ENCODE measurements around the gene ASF1B.
A peak's percentile ranks its signal among the peaks of the same experiment; 100 is the strongest.
"Not testable (repeated sequence)": the region's sequence is repeated elsewhere in the genome, so short reads cannot be mapped to it uniquely, and the experiment has no call there.

The ASF1B gene

DNA sequence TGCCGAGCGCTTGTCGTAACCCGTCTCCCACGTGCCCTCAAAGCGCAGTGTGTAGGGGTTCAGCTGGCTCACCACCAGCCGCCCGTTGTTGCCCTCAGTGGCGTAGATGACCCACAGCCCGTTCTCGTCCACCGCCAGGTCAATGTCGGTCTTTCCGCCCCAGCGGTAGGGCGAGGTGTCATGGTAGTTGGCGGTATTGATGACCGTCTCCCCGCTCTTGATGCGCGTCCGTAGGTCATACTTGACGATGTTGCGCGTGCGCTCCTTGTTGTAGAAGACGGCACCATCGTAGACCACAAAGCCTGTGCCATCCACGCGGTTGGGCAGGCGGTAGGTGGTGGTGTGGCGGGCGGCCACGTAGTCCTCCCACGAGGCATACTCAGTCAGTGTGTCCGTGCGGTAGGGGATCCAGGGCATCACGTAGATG lies 26.5 kb upstream of the ASF1B start:
- intact Hi-C loops (cut with DNase I): no loop called here

DNA sequence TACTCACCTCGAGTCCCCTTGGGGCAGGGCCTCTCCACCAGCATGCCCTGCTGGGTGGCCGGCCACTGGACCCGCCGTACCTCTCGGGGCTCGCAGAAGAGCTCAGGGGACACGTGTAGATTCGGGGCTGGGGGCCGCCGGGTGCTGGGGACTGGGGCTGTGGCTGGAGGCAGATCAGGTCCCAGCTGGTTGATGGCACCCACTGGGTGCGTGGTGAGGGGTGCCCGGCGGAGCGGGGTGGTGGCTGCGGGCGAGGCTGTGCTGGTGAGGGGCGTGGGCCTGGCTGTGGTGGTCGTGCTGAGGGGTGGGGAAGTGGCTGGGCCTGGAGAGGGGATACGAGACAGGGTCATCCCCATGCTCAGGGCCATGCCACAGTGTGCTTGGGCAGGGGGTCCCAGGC lies 24.9 kb upstream of the ASF1B start:
- DNase-seq: no peak
- intact Hi-C loops (cut with DNase I): no loop called here

More for the DNA sequence above, 26.5 kb upstream of the ASF1B start:
- DNase-seq: no peak

DNA sequence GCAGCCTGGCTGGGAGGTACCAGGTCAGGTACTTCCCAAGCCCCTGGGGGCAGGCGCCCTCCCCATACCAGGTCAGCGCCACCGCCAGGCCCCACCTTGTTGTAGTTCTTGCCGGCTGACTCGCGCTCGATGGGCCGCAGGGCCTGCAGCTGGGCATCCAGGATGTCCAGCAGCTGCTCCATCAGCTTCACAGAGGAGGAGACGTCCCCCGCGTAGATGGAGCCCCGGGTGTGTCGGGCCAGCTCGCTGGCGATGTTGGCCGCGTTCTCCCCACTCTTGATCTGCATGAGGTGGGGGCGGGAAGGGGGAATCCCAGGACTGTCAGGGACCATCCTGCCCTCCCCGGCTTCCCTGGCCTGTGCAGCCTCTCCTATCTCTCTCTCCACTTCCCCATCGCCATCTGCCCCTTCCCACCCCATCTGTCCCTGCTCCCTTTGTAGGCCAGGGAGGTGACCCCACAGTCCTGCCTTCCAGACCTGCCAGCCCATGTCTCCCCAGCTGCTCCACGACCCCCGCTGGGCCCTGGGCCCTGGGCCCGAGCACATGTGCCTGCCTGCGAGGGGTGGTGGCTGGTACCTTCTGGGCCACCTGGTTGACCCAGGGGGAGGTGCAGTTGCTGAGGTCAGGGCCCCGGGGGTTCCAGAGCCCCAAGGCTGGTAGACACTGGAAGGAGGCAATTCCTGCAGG lies 23.8 kb upstream of the ASF1B start:
- no peak for DNase-seq
- intact Hi-C loops (cut with DNase I): no loop called here

DNA sequence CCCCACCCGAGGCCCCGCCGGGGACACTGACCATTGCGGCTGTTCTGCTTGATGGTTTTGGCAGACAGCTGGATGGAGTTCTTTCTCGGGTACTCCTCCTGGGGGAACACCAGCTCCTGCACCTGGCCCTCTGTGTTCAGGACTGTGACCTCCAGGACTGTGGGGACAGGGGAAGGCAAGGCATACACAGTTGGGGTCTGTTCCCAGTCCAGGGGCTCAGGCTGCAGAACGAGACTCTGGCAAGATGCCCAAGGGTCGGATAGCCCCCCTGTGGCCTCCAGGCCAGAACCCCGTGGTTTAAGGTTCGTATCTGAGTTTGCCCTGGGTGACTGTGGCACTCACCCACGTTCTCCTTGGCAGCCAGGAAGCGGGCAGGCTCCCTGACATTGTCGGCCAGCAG lies 22.7 kb upstream of the ASF1B start:
- intact Hi-C loops (cut with DNase I): no loop called here
- DNase-seq: no peak

DNA sequence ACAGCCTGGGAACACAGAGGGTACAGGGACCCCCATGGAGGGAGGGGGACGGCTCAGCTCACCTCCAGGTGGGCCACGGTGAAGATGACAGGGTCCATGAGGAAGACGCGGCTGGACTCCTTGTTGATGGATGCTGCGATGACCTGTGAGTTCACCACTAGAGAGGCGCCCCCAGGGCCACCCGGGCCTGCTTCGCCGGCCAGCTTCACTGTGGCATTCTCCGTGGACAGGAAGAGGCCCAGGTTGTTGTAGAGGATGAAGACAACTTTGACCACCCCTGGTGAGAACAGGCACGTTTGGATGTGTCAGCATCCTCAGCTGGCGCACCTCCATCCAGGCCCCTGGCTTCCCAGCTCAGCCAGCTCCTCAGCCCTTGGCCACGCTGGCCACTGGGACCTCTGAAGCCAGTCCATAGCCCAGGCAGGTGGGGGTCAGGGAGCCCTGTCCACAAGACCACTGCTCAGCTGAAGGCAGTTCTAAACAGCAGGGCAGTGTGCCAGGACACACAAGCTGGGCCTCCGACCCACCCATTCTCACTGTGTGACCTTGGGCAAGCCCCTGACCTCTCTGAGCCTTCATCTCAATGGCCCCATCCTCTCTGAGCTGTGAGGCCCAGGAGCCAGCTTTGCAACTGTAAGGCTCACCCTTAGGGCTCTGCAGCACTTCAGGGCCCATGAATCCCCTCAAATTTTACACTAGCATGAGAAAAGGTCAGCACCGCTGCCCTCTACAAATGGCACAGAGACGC lies 22.1 kb upstream of the ASF1B start:
- intact Hi-C loops (cut with DNase I): no loop called here
- no peak for DNase-seq

DNA sequence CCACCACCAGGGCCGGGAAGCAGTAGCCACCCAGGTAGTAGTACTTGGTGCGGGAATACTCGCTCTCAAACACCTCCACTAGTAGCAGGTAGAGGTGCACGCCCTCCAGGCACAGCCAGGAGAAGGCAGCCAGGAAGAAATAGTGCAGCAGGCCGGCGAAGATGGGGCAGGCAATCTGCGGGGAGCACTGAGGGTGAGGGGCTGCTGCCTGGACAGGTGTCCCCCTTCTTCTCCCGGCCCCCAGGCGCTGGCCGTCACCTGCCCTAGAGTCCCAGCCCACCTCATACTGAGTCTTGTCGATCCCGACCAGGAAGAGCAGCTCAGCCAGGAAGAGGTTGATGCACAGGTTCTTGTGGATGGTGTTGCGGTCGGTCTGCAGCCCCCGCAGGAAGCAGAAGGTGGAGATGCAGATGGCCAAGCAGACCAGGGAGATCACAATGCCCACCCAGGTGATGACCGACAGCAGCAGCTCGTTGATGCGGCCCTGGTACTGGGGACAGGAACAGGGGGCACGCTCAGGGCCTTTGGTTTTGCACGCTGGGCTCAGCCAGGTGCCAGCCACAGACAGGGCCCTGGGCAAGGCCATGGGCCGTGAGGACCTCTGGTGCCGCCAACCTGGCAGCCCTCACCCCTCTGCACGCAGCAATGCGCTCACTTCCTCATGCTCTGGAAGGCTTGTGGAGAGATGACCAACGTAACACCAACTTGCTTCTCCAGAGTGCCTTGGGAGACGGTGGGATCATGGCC lies 20.8 kb upstream of the ASF1B start:
- DNase-seq: no peak
- intact Hi-C loops (cut with DNase I): no loop called here

DNA sequence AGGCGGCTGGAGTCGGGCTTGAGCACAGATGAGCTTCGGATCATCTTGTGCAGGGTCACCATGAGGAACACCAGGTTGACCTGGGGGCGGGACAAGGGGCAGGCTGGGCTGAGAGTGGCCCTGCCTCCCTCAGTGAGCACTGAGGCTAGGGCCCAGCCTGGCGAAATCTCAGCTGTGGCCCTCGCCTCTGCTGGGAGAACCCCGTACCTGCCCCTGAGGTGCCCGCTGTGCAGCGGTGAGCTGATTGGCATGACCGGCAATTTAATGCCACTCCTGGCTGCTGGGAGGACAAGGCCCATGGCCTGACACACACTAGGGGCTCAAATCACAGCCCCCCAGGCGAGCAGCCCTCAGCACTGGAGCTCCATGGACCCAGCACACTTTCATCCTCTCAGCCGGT lies 19.7 kb upstream of the ASF1B start:
- no peak for DNase-seq
- intact Hi-C loops (cut with DNase I): no loop called here

DNA sequence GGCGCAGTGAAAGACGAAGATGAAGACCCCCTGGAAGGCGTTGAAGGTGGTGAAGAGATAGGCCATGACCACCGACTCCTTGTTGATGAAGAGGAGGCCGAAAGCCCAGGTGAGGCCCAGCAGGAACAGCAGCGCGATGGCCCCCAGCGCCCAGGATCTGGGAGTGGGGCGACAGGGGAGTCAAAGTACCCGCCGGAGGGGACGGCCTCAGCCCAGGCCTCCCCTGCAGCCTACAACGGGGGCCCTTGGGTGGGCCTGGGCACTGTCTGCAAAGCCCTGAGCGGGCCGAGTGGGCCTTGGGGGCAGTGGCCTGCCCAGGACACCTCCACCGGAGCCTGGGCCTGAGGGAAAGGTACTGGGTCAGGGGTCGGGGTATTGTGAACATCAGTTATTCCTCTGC lies 19.0 kb upstream of the ASF1B start:
- intact Hi-C loops (cut with DNase I): no loop called here
- DNase-seq: no peak

DNA sequence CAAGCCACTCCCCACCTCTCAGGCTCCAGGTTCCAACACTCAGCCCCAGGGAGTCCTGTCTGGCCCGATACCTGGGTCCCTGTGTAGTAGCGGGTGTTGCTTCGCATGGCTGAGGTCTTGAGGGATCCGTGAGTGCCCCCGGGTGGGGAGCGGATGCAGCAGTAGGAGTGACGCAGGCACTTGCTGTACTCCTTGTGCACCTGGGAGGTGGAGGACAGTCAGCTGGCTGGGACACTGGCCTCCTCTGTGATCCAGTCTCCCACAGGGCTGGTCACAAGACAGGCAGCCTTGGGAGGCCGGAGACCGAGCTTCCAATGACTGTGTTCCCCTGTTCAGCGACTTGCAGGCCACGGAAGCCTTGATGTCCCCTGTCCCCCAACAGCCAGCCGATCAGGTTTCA lies 16.3 kb upstream of the ASF1B start:
- DNase-seq: no peak
- intact Hi-C loops (cut with DNase I): no loop called here

DNA sequence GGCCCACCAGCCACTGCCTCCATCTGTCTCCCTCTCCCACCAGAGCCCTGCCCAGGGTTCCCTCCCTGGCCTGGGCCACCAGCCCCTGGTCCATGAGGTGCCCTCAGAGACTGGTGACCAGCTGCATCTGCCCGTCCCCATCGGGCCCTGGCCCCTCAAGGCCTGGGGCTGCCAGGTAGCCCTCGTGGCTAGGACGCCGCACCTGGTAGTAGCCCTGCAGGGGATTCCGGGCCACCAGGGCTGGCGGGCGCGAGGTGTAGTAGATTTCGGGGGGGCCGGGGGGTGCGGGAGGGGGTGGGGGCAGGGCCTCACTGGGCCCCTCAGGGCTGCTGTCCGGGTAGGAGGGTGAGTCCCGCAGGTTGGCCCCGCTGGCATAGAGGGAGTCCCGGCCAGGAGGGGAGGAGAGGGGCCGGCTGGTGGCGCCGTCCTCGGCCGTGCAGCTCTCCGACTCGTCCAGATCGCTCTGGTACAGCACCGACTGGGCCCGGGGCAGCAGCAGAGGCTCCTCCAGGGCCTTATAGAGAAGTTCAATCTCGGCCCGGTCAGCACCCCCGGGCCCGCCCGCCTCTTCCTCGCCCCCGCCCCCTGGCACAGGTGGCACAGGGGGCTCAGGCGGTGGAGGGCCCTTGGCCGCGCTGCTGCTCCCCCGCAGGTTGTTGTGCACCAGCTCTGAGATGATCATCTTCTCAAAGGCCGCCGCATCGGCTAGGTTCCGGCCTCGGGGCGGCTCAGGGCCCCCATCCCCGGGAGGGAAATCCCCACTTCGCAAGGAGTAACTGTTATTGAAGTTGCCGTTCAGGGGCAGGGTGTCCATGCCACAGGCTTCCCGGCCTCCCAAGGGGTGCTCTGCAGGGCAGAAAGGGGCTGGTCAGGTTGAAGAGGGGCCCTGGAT lies 14.6 kb upstream of the ASF1B start:
- DNase-seq: no peak
- intact Hi-C loops (cut with DNase I): no loop called here

DNA sequence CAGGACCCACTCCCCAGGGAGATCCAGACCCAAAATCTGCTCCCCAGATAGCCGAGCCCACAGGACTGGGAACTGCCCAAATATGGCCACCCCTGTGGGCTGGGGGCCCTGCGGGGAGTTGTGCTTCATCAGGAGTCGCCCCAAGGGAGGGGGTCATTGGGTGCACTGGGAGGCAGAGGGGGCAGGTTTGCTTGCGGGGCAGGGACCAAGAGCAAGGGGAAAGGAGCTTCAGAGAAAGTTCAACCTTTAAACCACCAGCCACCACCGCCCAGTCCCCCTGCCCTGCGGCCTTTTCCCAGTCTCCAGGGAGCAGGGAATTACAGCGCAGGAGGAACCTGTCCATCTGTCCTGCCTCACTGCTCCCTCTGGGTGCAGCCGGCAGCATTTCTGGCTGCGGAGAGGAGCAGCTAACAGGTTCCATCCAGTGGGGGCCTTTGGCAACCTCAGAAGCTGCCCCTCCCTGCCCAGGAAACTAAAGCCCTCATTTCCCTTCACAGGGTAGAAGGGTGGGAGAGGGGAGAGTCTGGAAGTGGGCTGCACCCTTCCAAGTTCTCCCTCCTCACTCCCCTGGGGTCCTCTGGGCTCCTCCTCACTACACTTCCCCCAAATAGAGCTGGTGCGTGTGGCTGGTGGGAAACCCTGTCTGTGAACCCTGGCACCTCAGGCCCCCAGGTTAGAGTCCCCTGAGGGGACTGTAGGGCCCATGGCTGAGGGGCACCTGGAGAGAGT lies 13.8 kb upstream of the ASF1B start:
- intact Hi-C loops (cut with DNase I): no loop called here
- no peak for DNase-seq

DNA sequence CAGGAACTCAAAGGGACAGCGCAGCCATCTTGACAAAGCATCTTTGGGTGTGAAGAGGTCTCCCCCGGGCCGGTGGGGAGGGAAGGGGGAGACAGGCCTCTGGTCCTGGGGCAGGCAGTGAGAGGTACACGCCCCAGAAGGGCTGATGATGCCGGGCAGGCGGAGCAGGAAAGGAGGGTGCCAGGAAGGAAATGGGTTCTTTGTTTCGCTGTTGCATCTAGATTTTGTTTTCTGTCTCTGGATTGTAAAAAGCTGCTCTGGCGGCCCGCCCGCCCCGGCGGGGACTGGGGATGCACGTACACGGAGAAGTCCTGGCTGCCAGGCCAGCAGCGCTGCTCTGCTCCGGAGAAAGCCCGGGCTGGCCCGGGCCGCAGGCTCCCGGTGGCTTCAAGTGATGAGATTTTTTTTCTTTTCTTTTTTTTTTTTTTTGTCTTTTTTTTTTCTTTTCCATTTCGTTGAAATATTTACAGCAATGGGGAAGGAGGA lies 13.2 kb upstream of the ASF1B start:
- intact Hi-C loops (cut with DNase I): no loop called here
- peak in 40 of 42 donors; percentile 54 to 88 (median 75) for DNase-seq

DNA sequence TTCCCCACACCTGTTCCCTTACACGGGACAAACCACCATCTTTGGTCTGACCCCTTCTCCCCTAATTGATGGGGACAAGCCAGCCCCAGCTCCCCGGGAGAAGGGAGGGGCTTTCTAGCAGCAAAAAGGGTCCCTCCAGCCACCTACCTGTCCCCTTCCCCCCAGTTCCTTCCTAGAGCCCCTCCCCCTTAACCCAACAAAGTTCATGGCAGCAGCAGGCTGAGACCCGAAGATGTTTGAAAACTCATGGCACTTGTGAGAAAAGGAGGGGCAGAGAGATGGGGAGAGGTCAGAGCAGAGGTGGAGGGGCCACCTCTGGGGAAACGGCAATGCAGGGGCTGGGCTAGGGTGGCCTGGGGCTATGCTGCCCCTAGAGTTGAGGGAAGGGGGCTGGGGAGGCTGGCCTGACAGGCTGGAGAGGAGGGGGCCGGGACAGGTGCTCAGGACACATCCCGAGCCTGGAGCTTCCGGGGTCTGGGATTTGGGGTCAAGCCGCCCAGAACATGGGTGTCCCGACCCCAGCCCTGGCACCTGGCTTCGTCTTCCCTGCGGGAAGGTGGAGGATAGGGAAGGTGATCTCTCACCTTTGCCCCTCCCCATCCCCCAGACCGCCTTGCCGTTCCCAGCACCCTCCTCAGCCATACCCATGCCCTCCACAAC lies 12.5 kb upstream of the ASF1B start:
- intact Hi-C loops (cut with DNase I): no loop called here

DNA sequence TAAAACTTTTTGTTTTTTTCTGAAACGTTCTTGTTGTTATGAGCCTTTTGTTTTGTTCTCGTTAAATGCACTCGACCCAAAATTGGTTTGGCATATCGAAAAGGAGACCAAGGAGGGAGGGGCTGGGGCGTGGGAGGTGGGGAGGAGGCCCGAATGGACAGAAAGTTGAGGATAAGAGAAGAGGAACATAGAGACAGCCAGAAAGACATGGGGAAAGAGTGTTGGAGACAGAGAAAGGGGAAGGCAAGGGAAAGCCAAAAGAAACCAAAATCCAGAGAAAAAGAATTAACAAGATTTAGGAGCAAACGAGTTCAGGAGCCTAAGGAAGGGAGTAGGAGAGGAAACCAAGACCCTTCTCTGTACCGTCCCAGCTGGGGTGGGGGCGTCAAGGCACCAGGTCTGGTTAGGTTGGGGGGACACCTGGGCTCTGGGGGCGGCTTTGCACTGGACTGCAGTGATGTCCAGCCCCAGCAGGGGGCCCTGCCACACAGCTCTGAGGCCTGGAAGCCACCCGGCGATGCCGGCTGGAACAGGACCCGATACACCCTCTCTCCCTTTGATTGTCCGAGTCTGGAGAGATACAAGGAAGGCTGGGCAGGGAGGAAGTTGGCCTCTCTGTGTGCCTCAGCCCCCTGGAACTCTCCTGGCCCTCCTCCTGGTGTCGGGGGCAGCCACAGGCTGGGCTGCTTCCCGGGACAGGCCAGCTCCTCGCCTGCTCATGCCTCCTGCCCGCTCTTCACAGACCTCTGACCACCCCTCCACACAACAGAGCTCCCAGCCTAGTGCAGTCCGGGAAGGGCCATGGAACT lies 11.6 kb upstream of the ASF1B start:
- intact Hi-C loops (cut with DNase I): no loop called here
- peak; percentile 51 to 90 (median 77) for DNase-seq

More for the DNA sequence above, 12.5 kb upstream of the ASF1B start:
- no peak for DNase-seq

DNA sequence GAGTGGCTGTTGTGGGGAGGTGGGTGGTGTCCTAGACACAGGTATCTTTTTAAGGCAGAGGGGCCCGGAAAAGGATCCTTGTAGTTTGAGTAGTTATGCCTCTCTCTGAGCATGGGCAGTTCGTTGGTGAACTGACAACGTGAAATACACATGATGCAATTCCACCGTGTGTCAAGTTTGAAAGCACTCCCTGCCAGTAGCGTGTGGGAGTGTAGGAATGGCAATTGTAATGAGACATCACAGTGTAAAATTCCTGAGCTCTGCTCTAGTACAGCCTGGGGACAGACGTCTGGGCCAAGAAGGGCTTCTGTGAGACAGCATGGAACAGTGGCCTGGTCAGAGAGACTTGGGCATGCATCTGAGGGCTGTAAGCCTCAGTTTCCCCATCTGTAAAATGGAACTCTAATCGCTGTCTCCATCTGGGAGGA lies 10.4 kb upstream of the ASF1B start:
- peak in 25 of 42 donors; percentile 25 to 82 (median 55) for DNase-seq
- intact Hi-C loops (cut with DNase I): no loop called here

DNA sequence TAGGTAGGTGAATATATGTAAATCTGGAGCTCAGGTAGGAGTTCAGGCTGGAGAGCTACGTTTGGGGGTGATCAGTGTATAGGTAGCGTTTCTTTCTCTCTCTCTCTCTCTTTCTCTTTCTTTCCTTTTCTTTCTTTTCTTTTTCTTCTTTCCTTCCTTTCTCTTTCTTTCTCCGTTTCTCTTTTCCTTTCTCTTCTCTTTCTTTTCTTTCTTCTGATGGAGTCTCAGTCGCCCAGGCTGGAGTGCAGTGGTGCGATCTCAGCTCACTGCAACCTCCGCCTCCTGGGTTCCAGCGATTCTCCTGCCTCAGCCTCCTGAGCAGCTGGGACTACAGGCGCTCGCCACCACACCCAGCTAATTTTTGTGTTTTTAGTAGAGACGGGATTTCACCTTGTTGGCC lies 9.8 kb upstream of the ASF1B start:
- intact Hi-C loops (cut with DNase I); DNase-seq: not testable (repeated sequence)

DNA sequence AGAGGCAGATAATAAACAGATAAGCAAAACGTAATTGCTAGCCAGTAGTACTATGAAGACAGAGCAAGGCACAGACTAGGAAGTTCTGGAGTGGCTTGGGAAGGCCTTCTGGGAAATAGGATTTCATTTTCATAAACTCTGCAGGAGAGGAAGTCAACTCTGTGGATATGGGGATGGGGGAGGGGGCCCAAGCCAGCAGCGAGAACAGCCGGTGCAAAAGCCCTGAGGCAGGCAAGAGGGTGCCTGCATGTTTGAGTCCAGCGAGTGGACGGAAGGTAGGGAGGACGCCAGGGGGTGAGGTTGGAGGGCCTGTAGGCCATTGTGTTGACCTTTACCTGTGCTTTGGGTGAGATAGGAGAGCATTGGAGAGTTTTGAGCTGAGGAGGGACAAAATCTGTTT lies 9.0 kb upstream of the ASF1B start:
- DNase-seq: no peak
- intact Hi-C loops (cut with DNase I): no loop called here

Data from head of caudate nucleus (tissue), 42 donors.